Upper lobe of right lung (tissue), 1 donor: ENCODE data around the gene AIPL1. TPM values are rescaled to one million over a fixed set of nuclear protein-coding genes. Genes with fewer than 3 reads are reported as not detected.

Experiments
- ATAC-seq: fragments of 200-7000 bp; cut with Tn5 transposase; one replicate; pipeline ENCODE4 v1.9.1; 2020; ENCODE audit warnings: mild to moderate bottlenecking, moderate library complexity
- DNase-seq: peaks from one replicate; pipeline ENCODE4 v3.0.0-alpha.2; 2020
- H3K27ac ChIP-seq: fragments of 200-600 bp; one replicate; pipeline ENCODE4 v1.8.0; 2022
- H3K27me3 ChIP-seq: fragments of 200-600 bp; one replicate; pipeline ENCODE4 v1.8.0; 2022; ENCODE audit warnings: mild to moderate bottlenecking
- H3K36me3 ChIP-seq: fragments of 200-600 bp; one replicate; pipeline ENCODE4 v1.8.0; 2022
- H3K4me1 ChIP-seq: fragments of 200-600 bp; one replicate; pipeline ENCODE4 v1.8.0; 2022
- H3K4me3 ChIP-seq: fragments of 200-600 bp; one replicate; pipeline ENCODE4 v1.8.0; 2022; ENCODE audit warnings: mild to moderate bottlenecking
- H3K9me3 ChIP-seq: fragments of 200-600 bp; one replicate; pipeline ENCODE4 v1.8.0; 2022
- CTCF ChIP-seq: fragments of 200-600 bp; IDR thresholded peaks from one replicate; pipeline ENCODE4 v1.8.0; 2022; ENCODE audit warnings: antibody characterized with exemption
- intact Hi-C: fragments of 100-400 bp; cut with DNase I; formaldehyde crosslinking; loops from one replicate; pipeline ENCODE4 v1.11.0; 2022
- total RNA-seq: library from RNA; stranded (reverse); fragmentation: NEBNext Ultra II Directional; extraction: Animal tissue kit (Norgen Biotek cat#: 25700); gene quantifications from one replicate; pipeline ENCODE4 v1.2.1, GENCODE V29; 2021
- donor health status: DM: no; HTN: yes; CAD: no; lungs with severe emphysema.

The AIPL1 gene
- total RNA-seq, 1 donor from 2014 or later: not detected

- Histone ChIP-seq H3K27me3 (no peaks in the 10 kb centered on the region), H3K4me1 (no peaks in the 10 kb centered on the region), H3K36me3 (no peaks in the 10 kb centered on the region), H3K27ac (no peak overlapping the region), H3K9me3 (no peaks in the 10 kb centered on the region), H3K4me3 (no peak overlapping the region)
- TF ChIP-seq CTCF: no peak
- intact Hi-C loops: no loop called here
- no peak for ATAC-seq
- DNase-seq: no peak
These were observed 48.8 kb downstream of the AIPL1 start for GRCh38 chr17:6386041-6386630.

- DNase-seq (no peak), ATAC-seq (no peak)
- Histone ChIP-seq H3K27ac (no peak overlapping the region), H3K4me3 (no peak overlapping the region), H3K9me3 (no peaks in the 10 kb centered on the region), H3K27me3 (no peaks in the 10 kb centered on the region), H3K4me1 (no peaks in the 10 kb centered on the region), H3K36me3 (no peaks in the 10 kb centered on the region)
- TF ChIP-seq CTCF: no peak
- intact Hi-C loops: no loop called here
These were observed 50.4 kb downstream of the AIPL1 start for GRCh38 chr17:6384481-6384880.

- Histone ChIP-seq H3K27me3 (peaks cover 17% of the 10 kb centered on the region), H3K36me3 (no peaks in the 10 kb centered on the region), H3K4me1 (no peaks in the 10 kb centered on the region), H3K4me3 (no peak overlapping the region), H3K9me3 (no peaks in the 10 kb centered on the region), H3K27ac (no peak overlapping the region)
- intact Hi-C loops: no loop called here
- ATAC-seq (no peak), DNase-seq (no peak)
- TF ChIP-seq CTCF: no peak
These were observed 53.1 kb downstream of the AIPL1 start for GRCh38 chr17:6381526-6382465.

GRCh38 chr17:6380915-6381438 lies 53.9 kb downstream of the AIPL1 start:
- DNase-seq (no peak), ATAC-seq (no peak)
- peaks cover 18% of the 10 kb centered on the region for H3K27me3 ChIP-seq
- H3K9me3 ChIP-seq: no peaks in the 10 kb centered on the region
- H3K27ac ChIP-seq: no peak overlapping the region
- no peak for TF ChIP-seq CTCF
- no peak overlapping the region for H3K4me3 ChIP-seq
- intact Hi-C loops: no loop called here
- no peaks in the 10 kb centered on the region for H3K4me1 ChIP-seq
- no peaks in the 10 kb centered on the region for H3K36me3 ChIP-seq

GRCh38 chr17:6377906-6378305 lies 57.0 kb downstream of the AIPL1 start:
- Histone ChIP-seq H3K9me3 (no peaks in the 10 kb centered on the region), H3K4me3 (no peak overlapping the region), H3K27ac (no peak overlapping the region), H3K4me1 (no peaks in the 10 kb centered on the region), H3K36me3 (no peaks in the 10 kb centered on the region), H3K27me3 (peaks cover 18% of the 10 kb centered on the region)
- DNase-seq (no peak), ATAC-seq (no peak)
- intact Hi-C loops: no loop called here
- no peak for TF ChIP-seq CTCF
